ENCODE measurements around the gene PLA2G2F.

DNA sequence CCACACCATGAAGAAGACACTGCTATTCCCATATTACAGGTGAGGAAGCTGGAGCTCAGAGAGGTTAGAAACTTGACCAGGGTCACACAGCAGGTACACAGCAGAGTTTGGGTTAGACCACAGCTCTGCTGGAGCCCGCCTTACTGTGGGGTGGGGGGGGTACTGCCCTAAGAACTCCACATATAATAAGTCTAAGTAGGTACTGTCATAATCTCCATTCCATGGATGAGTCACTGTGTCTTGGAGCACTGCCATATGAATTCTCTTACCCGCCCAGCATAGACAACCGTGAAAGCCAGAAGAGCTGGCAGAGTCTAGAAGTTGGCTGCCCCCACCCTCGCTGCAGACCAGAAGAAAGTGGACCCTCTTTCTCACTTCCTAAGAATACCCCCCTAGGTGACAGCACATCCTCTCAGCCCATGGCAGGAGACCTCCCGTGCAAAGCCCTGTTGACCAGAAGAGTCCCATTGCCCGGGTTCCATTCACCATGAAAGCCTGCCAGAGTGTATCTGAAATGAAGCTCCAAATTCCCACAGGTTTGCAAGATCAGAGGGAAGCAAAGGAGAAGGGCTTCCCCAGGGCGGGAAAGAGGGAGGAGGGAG, 14.6 kb upstream of the PLA2G2F start:
- no peak for TF ChIP-seq POLR2A (IDR thresholded peaks at IDR 0.05; ENCODE audit: low read depth)
- no peak for TF ChIP-seq EP300 (IDR thresholded peaks at IDR 0.05)
- TF ChIP-seq, protein P1, sequence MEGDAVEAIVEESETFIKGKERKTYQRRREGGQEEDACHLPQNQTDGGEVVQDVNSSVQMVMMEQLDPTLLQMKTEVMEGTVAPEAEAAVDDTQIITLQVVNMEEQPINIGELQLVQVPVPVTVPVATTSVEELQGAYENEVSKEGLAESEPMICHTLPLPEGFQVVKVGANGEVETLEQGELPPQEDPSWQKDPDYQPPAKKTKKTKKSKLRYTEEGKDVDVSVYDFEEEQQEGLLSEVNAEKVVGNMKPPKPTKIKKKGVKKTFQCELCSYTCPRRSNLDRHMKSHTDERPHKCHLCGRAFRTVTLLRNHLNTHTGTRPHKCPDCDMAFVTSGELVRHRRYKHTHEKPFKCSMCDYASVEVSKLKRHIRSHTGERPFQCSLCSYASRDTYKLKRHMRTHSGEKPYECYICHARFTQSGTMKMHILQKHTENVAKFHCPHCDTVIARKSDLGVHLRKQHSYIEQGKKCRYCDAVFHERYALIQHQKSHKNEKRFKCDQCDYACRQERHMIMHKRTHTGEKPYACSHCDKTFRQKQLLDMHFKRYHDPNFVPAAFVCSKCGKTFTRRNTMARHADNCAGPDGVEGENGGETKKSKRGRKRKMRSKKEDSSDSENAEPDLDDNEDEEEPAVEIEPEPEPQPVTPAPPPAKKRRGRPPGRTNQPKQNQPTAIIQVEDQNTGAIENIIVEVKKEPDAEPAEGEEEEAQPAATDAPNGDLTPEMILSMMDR (IDR thresholded peaks at IDR 0.05): no peak
